D721Med (cell line): Measurements from ENCODE around the gene P4HA3.

Experiments
- DNase-seq: peaks from one replicate; pipeline ENCODE4 v3.0.0; 2011; ENCODE audit warnings: low spot score; ENCODE audit not compliant: insufficient read length
- FAIRE-seq: peaks from 2 replicates; lab custom pipeline; 2011; peaks lifted over from hg19 to GRCh38; lab: Jason Lieb, UNC
- CTCF ChIP-seq: IDR thresholded peaks from 2 replicates; pipeline ENCODE4 v1.5.1; 2012; ENCODE audit warnings: mild to moderate bottlenecking, control low read depth; ENCODE audit not compliant: insufficient read depth; ENCODE audit errors: missing control alignments

Gene P4HA3

GRCh38 chr11:74269161-74269811 is 42.2 kb downstream of the P4HA3 start:
- FAIRE-seq: no peak
- no peak for TF ChIP-seq CTCF
- DNase-seq: no peak

GRCh38 chr11:74268456-74268855 is 43.0 kb downstream of the P4HA3 start:
- TF ChIP-seq CTCF: no peak
- DNase-seq: no peak
- no peak for FAIRE-seq

GRCh38 chr11:74267014-74267413 is 44.4 kb downstream of the P4HA3 start:
- FAIRE-seq (no peak), DNase-seq (no peak)
- TF ChIP-seq CTCF: no peak

GRCh38 chr11:74265256-74265655 is 46.2 kb downstream of the P4HA3 start:
- TF ChIP-seq CTCF: no peak
- no peak for FAIRE-seq
- no peak for DNase-seq

GRCh38 chr11:74262725-74263124 is 48.7 kb downstream of the P4HA3 start:
- DNase-seq (no peak), FAIRE-seq (no peak)
- no peak for TF ChIP-seq CTCF

- no peak for TF ChIP-seq CTCF
- no peak for DNase-seq
- no peak for FAIRE-seq
These were observed 53.4 kb downstream of the P4HA3 start for GRCh38 chr11:74257959-74258553.
